ENCODE results near the gene IBA57. TPM values are rescaled to one million over a fixed set of nuclear protein-coding genes. Genes with fewer than 3 reads are reported as not detected.

The IBA57 gene
- total and polyA plus RNA-seq, 2 of the 8 experiments (the other 6 are each of a cell fraction or from before 2014, with no cell fraction given): 2.6 to 5.9 TPM

DNA sequence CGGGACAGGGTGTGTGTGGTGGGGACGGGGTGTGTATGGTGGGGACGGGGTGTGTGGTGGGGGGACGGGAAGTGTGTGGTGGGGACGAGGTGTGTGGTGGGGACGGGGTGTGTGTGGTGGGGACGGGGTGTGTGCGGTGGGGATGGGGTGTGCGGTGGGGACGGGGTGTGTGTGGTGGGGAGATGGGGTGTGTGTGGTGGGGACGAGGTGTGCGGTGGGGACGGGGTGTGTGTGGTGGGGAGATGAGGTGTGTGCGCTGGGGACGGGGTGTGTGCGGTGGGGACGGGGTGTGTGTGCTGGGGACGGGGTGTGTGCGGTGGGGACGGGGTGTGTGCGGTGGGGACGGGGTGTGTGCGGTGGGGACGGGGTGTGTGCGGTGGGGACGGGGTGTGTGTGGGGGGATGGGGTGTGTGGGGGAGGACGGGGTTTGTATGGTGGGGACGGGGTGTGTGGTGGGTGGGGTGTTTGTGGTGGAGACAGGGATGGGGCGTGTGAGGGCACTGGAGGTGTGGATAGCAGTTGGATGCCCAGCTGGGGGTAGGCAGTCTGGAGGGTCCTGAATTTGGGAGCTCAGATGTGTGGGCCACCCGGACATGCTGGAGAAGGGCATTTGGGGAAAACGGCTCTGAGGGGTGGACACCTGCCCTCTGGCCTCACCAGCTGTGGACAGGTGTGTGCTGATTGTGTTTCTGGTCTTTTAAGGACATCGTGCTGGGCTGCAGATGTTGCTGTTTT lies 16.9 kb downstream of the IBA57 start (continued):
- TF ChIP-seq, protein P1, sequence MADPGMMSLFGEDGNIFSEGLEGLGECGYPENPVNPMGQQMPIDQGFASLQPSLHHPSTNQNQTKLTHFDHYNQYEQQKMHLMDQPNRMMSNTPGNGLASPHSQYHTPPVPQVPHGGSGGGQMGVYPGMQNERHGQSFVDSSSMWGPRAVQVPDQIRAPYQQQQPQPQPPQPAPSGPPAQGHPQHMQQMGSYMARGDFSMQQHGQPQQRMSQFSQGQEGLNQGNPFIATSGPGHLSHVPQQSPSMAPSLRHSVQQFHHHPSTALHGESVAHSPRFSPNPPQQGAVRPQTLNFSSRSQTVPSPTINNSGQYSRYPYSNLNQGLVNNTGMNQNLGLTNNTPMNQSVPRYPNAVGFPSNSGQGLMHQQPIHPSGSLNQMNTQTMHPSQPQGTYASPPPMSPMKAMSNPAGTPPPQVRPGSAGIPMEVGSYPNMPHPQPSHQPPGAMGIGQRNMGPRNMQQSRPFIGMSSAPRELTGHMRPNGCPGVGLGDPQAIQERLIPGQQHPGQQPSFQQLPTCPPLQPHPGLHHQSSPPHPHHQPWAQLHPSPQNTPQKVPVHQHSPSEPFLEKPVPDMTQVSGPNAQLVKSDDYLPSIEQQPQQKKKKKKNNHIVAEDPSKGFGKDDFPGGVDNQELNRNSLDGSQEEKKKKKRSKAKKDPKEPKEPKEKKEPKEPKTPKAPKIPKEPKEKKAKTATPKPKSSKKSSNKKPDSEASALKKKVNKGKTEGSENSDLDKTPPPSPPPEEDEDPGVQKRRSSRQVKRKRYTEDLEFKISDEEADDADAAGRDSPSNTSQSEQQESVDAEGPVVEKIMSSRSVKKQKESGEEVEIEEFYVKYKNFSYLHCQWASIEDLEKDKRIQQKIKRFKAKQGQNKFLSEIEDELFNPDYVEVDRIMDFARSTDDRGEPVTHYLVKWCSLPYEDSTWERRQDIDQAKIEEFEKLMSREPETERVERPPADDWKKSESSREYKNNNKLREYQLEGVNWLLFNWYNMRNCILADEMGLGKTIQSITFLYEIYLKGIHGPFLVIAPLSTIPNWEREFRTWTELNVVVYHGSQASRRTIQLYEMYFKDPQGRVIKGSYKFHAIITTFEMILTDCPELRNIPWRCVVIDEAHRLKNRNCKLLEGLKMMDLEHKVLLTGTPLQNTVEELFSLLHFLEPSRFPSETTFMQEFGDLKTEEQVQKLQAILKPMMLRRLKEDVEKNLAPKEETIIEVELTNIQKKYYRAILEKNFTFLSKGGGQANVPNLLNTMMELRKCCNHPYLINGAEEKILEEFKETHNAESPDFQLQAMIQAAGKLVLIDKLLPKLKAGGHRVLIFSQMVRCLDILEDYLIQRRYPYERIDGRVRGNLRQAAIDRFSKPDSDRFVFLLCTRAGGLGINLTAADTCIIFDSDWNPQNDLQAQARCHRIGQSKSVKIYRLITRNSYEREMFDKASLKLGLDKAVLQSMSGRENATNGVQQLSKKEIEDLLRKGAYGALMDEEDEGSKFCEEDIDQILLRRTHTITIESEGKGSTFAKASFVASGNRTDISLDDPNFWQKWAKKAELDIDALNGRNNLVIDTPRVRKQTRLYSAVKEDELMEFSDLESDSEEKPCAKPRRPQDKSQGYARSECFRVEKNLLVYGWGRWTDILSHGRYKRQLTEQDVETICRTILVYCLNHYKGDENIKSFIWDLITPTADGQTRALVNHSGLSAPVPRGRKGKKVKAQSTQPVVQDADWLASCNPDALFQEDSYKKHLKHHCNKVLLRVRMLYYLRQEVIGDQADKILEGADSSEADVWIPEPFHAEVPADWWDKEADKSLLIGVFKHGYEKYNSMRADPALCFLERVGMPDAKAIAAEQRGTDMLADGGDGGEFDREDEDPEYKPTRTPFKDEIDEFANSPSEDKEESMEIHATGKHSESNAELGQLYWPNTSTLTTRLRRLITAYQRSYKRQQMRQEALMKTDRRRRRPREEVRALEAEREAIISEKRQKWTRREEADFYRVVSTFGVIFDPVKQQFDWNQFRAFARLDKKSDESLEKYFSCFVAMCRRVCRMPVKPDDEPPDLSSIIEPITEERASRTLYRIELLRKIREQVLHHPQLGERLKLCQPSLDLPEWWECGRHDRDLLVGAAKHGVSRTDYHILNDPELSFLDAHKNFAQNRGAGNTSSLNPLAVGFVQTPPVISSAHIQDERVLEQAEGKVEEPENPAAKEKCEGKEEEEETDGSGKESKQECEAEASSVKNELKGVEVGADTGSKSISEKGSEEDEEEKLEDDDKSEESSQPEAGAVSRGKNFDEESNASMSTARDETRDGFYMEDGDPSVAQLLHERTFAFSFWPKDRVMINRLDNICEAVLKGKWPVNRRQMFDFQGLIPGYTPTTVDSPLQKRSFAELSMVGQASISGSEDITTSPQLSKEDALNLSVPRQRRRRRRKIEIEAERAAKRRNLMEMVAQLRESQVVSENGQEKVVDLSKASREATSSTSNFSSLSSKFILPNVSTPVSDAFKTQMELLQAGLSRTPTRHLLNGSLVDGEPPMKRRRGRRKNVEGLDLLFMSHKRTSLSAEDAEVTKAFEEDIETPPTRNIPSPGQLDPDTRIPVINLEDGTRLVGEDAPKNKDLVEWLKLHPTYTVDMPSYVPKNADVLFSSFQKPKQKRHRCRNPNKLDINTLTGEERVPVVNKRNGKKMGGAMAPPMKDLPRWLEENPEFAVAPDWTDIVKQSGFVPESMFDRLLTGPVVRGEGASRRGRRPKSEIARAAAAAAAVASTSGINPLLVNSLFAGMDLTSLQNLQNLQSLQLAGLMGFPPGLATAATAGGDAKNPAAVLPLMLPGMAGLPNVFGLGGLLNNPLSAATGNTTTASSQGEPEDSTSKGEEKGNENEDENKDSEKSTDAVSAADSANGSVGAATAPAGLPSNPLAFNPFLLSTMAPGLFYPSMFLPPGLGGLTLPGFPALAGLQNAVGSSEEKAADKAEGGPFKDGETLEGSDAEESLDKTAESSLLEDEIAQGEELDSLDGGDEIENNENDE (IDR thresholded peaks at IDR 0.05; ENCODE audit: insufficient replicate concordance, low read length): no peak
- TF ChIP-seq RNF2 (IDR thresholded peaks at IDR 0.05; ENCODE audit: borderline replicate concordance, low read depth, low read length, missing control alignments, poor library complexity, severe bottlenecking): no peak
- TF ChIP-seq NANOG (IDR thresholded peaks at IDR 0.05; ENCODE audit: insufficient read depth, low read depth, low read length, poor library complexity, severe bottlenecking): no peak
- TF ChIP-seq TAF1 (IDR thresholded peaks at IDR 0.05; ENCODE audit: low read depth, low read length): no peak
- no peak for TF ChIP-seq YY1 (IDR thresholded peaks at IDR 0.05; ENCODE audit: low read depth, low read length)
- TF ChIP-seq EGR1 (IDR thresholded peaks at IDR 0.05; ENCODE audit: borderline replicate concordance, low read depth, low read length): no peak
- TF ChIP-seq, protein P2, sequence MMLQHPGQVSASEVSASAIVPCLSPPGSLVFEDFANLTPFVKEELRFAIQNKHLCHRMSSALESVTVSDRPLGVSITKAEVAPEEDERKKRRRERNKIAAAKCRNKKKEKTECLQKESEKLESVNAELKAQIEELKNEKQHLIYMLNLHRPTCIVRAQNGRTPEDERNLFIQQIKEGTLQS (IDR thresholded peaks at IDR 0.05; ENCODE audit: insufficient read depth, low read depth, low read length): no peak
- TF ChIP-seq PHF8 (conservative IDR thresholded peaks at IDR 0.05; ENCODE audit: low read depth, low read length): no peak
